Testis (tissue), 2 donors: ENCODE data around the gene LRRK1.

ENCODE experiments used
- POLR2A ChIP-seq: fragments of 450-650 bp; IDR thresholded peaks from one replicate; pipeline ENCODE4 v1.6.1; 2017; ENCODE audit warnings: antibody characterized with exemption, mild to moderate bottlenecking, moderate library complexity
- TF ChIP-seq, protein P1 (sequence below), 3 experiments: fragments of 450-650 bp in 2 of 3; fragments of 200-600 bp in 1 of 3; sonication (generic) in 1 of 3; IDR thresholded peaks; one replicate each; pipeline ENCODE4 v1.5.1; 2016 to 2019; ENCODE audit warnings: antibody characterized with exemption in 3 of 3, mild to moderate bottlenecking in 2 of 3, moderate library complexity in 1 of 3

DNA sequence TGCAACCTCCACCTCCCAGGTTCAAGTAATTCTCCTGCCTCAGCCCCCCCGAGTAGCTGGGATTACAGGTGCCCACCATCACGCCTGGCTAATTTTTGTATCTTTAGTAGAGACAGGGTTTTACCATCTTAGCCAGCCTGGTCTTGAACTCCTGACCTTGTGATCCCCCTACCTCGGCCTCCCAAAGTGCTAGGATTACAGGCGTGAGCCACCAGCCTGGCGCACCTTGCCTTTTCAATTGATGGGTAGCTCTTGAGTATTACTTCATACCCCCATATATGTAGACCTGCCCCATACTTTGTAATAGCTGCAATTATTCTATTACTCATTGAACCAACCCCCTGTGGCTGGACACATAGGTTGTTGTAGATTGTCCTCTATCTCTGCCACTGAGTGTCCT, 101.3 kb downstream of the LRRK1 start:
- TF ChIP-seq, protein P1, sequence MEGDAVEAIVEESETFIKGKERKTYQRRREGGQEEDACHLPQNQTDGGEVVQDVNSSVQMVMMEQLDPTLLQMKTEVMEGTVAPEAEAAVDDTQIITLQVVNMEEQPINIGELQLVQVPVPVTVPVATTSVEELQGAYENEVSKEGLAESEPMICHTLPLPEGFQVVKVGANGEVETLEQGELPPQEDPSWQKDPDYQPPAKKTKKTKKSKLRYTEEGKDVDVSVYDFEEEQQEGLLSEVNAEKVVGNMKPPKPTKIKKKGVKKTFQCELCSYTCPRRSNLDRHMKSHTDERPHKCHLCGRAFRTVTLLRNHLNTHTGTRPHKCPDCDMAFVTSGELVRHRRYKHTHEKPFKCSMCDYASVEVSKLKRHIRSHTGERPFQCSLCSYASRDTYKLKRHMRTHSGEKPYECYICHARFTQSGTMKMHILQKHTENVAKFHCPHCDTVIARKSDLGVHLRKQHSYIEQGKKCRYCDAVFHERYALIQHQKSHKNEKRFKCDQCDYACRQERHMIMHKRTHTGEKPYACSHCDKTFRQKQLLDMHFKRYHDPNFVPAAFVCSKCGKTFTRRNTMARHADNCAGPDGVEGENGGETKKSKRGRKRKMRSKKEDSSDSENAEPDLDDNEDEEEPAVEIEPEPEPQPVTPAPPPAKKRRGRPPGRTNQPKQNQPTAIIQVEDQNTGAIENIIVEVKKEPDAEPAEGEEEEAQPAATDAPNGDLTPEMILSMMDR (IDR thresholded peaks at IDR 0.05), result no peak
- TF ChIP-seq POLR2A, result no peak
